Cardiac muscle cell (in vitro differentiated cells and primary cell): ENCODE data around the gene NEDD4L. TPM values are rescaled to one million over a fixed set of nuclear protein-coding genes. Genes with fewer than 3 reads are reported as not detected.

Source experiments
- DNase-seq, 2 donors: peaks; one replicate each; pipeline versions ENCODE4 v3.0.0 to v3.0.0-alpha.2; 2010 to 2017; ENCODE audit warnings: low read depth in 1 of 2, low spot score in 1 of 2
- H3K27ac ChIP-seq: fragments of 200-600 bp; sonication (generic); 2 replicates; pipeline ENCODE4 v1.5.1; 2016
- H3K27me3 ChIP-seq: fragments of 200-600 bp; sonication (generic); 2 replicates; pipeline ENCODE4 v1.6.0; 2016; ENCODE audit warnings: control low read depth
- H3K36me3 ChIP-seq: fragments of 200-600 bp; sonication (generic); 2 replicates; pipeline ENCODE4 v1.5.1; 2016; ENCODE audit warnings: control low read depth
- H3K4me1 ChIP-seq: fragments of 200-600 bp; sonication (generic); 2 replicates; pipeline ENCODE4 v1.8.1; 2017; ENCODE audit warnings: low read depth, mild to moderate bottlenecking, mixed run types
- H3K4me3 ChIP-seq: fragments of 200-600 bp; sonication (generic); 2 replicates; pipeline ENCODE4 v1.5.1; 2016; ENCODE audit warnings: mild to moderate bottlenecking
- H3K9me3 ChIP-seq: fragments of 200-600 bp; sonication (generic); 2 replicates; pipeline ENCODE4 v1.5.1; 2017; ENCODE audit warnings: low read depth, mild to moderate bottlenecking, control low read depth
- CTCF ChIP-seq: IDR thresholded peaks from 2 replicates; pipeline ENCODE4 v1.5.1; 2012; ENCODE audit warnings: low read depth, mild to moderate bottlenecking, low read length
- polyA plus RNA-seq: library from polyadenylated mRNA; unstranded; fragments of >200 nt; fragmentation: Nextera tagmentation; extraction: Ambion mirVana; gene quantifications from 2 replicates; pipeline ENCODE4 v1.2.1, GENCODE V29; 2016
- total RNA-seq: library from RNA; depleted of rRNA; stranded (reverse); fragments of >200 nt; gene quantifications from 2 replicates; pipeline ENCODE4 v1.2.3, GENCODE V29; 2016

The NEDD4L gene
- total and polyA plus RNA-seq, 2 experiments from 2014 or later = 30.8 to 40.5 TPM

GRCh38 chr18:58212274-58212673 lies 168.2 kb downstream of the NEDD4L start:
- Histone ChIP-seq H3K4me3 (no peak overlapping the region), H3K4me1 (peaks cover 27% of the 10 kb centered on the region), H3K27ac (no peak overlapping the region), H3K9me3 (no peaks in the 10 kb centered on the region), H3K36me3 (no peaks in the 10 kb centered on the region), H3K27me3 (no peaks in the 10 kb centered on the region)
- DNase-seq = no peak
- no peak for TF ChIP-seq CTCF

GRCh38 chr18:58213440-58213839 lies 169.4 kb downstream of the NEDD4L start:
- H3K4me1 ChIP-seq = peaks cover 24% of the 10 kb centered on the region
- H3K27me3 ChIP-seq = no peaks in the 10 kb centered on the region
- no peaks in the 10 kb centered on the region for H3K9me3 ChIP-seq
- no peak overlapping the region for H3K27ac ChIP-seq
- no peak overlapping the region for H3K4me3 ChIP-seq
- H3K36me3 ChIP-seq = no peaks in the 10 kb centered on the region
- no peak for TF ChIP-seq CTCF
- peak in 1 of 2 donors; percentile 78 for DNase-seq

GRCh38 chr18:58215011-58215410 lies 171.0 kb downstream of the NEDD4L start:
- Histone ChIP-seq H3K27ac (no peak overlapping the region), H3K36me3 (no peaks in the 10 kb centered on the region), H3K27me3 (no peaks in the 10 kb centered on the region), H3K4me1 (peaks cover 19% of the 10 kb centered on the region), H3K9me3 (no peaks in the 10 kb centered on the region), H3K4me3 (no peak overlapping the region)
- TF ChIP-seq CTCF = no peak
- DNase-seq = no peak

GRCh38 chr18:58216071-58216481 lies 172.1 kb downstream of the NEDD4L start:
- no peak for TF ChIP-seq CTCF
- DNase-seq = peak; percentile 53 to 58
- peaks cover 19% of the 10 kb centered on the region for H3K4me1 ChIP-seq

GRCh38 chr18:58217052-58217451 lies 173.0 kb downstream of the NEDD4L start:
- H3K36me3 ChIP-seq = no peaks in the 10 kb centered on the region
- peaks cover 19% of the 10 kb centered on the region for H3K4me1 ChIP-seq
- H3K4me3 ChIP-seq = no peak overlapping the region
- no peaks in the 10 kb centered on the region for H3K27me3 ChIP-seq
- no peak for TF ChIP-seq CTCF
- no peak for DNase-seq
- H3K27ac ChIP-seq = peak overlapping the region; percentile 76
- no peaks in the 10 kb centered on the region for H3K9me3 ChIP-seq

More at GRCh38 chr18:58216071-58216481, 172.1 kb downstream of the NEDD4L start:
- Histone ChIP-seq H3K36me3 (no peaks in the 10 kb centered on the region), H3K4me3 (no peak overlapping the region), H3K27ac (peak overlapping the region; percentile 76), H3K9me3 (no peaks in the 10 kb centered on the region), H3K27me3 (no peaks in the 10 kb centered on the region)

- Histone ChIP-seq H3K27me3 (no peaks in the 10 kb centered on the region), H3K27ac (no peak overlapping the region), H3K4me1 (peaks cover 19% of the 10 kb centered on the region), H3K4me3 (no peak overlapping the region), H3K36me3 (no peaks in the 10 kb centered on the region), H3K9me3 (no peaks in the 10 kb centered on the region)
- no peak for TF ChIP-seq CTCF
- peak in 1 of 2 donors; percentile 41 for DNase-seq
Measured at GRCh38 chr18:58218117-58218516, 174.1 kb downstream of the NEDD4L start.
